HG02763 (cell line): ENCODE measurements around the gene WWOX.
"Not testable (repeated sequence)": the region's sequence is repeated elsewhere in the genome, so short reads cannot be mapped to it uniquely, and the experiment has no call there.

ENCODE experiments used
- ATAC-seq: cut with Tn5 transposase; IDR thresholded peaks from one replicate; pipeline ENCODE4 v1.9.1; 2021; ENCODE audit warnings: mild to moderate bottlenecking, moderate library complexity; ENCODE audit not compliant: unreplicated experiment

Gene WWOX

GRCh38 chr16:79013930-79014660 lies 914.6 kb downstream of the WWOX start:
- ATAC-seq = no peak

GRCh38 chr16:79018650-79019429 lies 919.4 kb downstream of the WWOX start:
- ATAC-seq = no peak

- ATAC-seq = no peak
Measured at GRCh38 chr16:79019431-79019830, 920.0 kb downstream of the WWOX start.

GRCh38 chr16:79021991-79022630 lies 922.7 kb downstream of the WWOX start:
- ATAC-seq = no peak

- ATAC-seq = no peak
Measured at GRCh38 chr16:79026117-79026516, 926.7 kb downstream of the WWOX start.

GRCh38 chr16:79036541-79036940 lies 937.1 kb downstream of the WWOX start:
- no peak for ATAC-seq

GRCh38 chr16:79037521-79038373 lies 938.3 kb downstream of the WWOX start:
- ATAC-seq = no peak

GRCh38 chr16:79041206-79041605 lies 941.8 kb downstream of the WWOX start:
- ATAC-seq = no peak

- ATAC-seq = no peak
Measured at GRCh38 chr16:79042141-79042540, 942.7 kb downstream of the WWOX start.

GRCh38 chr16:79042886-79043285 lies 943.4 kb downstream of the WWOX start:
- no peak for ATAC-seq

GRCh38 chr16:79045191-79045590 lies 945.7 kb downstream of the WWOX start:
- no peak for ATAC-seq

GRCh38 chr16:79047337-79047736 lies 947.9 kb downstream of the WWOX start:
- no peak for ATAC-seq

GRCh38 chr16:79049040-79049439 lies 949.6 kb downstream of the WWOX start:
- ATAC-seq = no peak

GRCh38 chr16:79050063-79050462 lies 950.6 kb downstream of the WWOX start:
- ATAC-seq = no peak

GRCh38 chr16:79051313-79051712 lies 951.9 kb downstream of the WWOX start:
- ATAC-seq = no peak

GRCh38 chr16:79052198-79052597 lies 952.7 kb downstream of the WWOX start:
- ATAC-seq = not testable (repeated sequence)

- ATAC-seq = no peak
Measured at GRCh38 chr16:79053577-79053976, 954.1 kb downstream of the WWOX start.

GRCh38 chr16:79054211-79054984 lies 954.9 kb downstream of the WWOX start:
- ATAC-seq = no peak

- ATAC-seq = no peak
Measured at GRCh38 chr16:79055251-79055970, 956.0 kb downstream of the WWOX start.
